Lower leg skin (tissue), 4 donors: Measurements from ENCODE around the gene AP1G1. TPM values are rescaled to one million over a fixed set of nuclear protein-coding genes. Genes with fewer than 3 reads are reported as not detected.
"Not testable (repeated sequence)": the region's sequence is repeated elsewhere in the genome, so short reads cannot be mapped to it uniquely, and the experiment has no call there.

Source experiments
- DNase-seq, 2 donors: peaks; one replicate each; pipeline ENCODE4 v3.0.0-alpha.2; 2019; ENCODE audit warnings: low spot score in 2 of 2
- H3K4me3 ChIP-seq: fragments of 200-600 bp; sonication (generic); 2 replicates; pipeline ENCODE4 v1.5.1; 2017; ENCODE audit warnings: mild to moderate bottlenecking, low read depth; ENCODE audit not compliant: poor library complexity, severe bottlenecking
- CTCF ChIP-seq, 3 donors: fragments of 450-650 bp; IDR thresholded peaks; one replicate each; pipeline ENCODE4 v1.5.1; 2016; ENCODE audit warnings: antibody characterized with exemption in 3 of 3, mild to moderate bottlenecking in 3 of 3, moderate library complexity in 2 of 3
- POLR2A ChIP-seq, 2 donors: fragments of 450-650 bp; IDR thresholded peaks; one replicate each; pipeline ENCODE4 v1.6.1; 2016 to 2017; ENCODE audit warnings: antibody characterized with exemption in 2 of 2, mild to moderate bottlenecking in 1 of 2, moderate library complexity in 1 of 2
- WGBS, 2 donors: methylation state at CpG; one replicate each; pipeline ENCODE4 v1.1.5; 2018; 5-methylcytosine and 5-hydroxymethylcytosine counted together
- intact Hi-C: fragments of 100-400 bp; cut with DNase I; formaldehyde crosslinking; loops from one replicate; pipeline ENCODE4 v1.15.0; 2023; ENCODE audit warnings: low total_unique reads
- total RNA-seq, 4 donors: library from RNA; depleted of rRNA; stranded (reverse); fragments of >200 nt; gene quantifications; one replicate each; pipeline ENCODE4 v1.1.0, GENCODE V29; 2016

Gene AP1G1
- total RNA-seq, 4 donors from 2014 or later, result 59.6 to 90.6 (median 75.9) TPM

DNA sequence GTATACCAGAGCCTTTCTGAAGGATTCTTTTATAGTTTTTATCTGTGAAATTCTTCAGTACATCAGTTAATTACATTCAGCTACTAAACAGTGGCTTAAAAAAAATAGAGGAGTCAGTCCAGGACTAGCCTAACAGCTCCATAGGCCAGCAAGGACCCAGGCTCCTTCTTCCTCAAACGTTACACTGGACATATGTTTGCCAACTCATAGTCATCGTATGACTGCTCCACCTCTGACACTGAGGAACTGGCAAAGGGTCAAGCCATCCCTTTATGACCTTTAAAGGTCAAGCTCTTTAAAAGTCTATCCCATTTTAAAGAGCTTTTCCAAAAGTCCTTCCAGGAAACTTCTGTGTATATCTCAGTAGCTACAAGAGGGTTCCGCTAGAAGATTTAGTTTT is 120.8 kb downstream of the AP1G1 start:
- DNase-seq, result no peak
- WGBS, 2 donors, result 68 to 79% methylated on average over 3 of the region's 3 CpGs
- intact Hi-C loops, result no loop called here
- TF ChIP-seq POLR2A (IDR thresholded peaks at IDR 0.05) (no peak), CTCF (IDR thresholded peaks at IDR 0.05) (no peak)
- no peak overlapping the region for H3K4me3 ChIP-seq

DNA sequence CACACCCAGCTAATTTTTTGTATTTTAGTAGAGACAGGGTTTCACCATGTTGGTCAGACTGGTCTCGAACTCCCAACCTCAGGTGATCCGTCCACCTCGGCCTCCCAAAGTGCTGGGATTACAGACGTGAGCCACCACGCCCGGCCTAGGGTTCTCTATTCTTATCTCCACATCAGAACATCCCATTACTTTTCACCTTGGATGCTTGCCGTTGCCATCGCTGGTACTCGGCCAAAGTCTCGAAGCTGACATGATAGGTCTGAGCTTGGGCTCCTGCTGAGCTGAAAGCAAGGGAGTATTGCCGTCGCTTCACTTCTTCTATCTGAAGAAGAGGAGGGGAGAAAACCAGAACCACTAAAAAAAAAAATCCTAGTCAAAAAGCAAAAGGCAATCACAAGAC is 124.4 kb downstream of the AP1G1 start:
- intact Hi-C loops, H3K4me3 ChIP-seq, DNase-seq: not testable (repeated sequence)
- 96 to 98% methylated on average over 12 of the region's 12 CpGs for WGBS, 2 donors

GRCh38 chr16:71681360-71681759 is 127.3 kb downstream of the AP1G1 start:
- no peak for DNase-seq
- TF ChIP-seq CTCF (IDR thresholded peaks at IDR 0.05) (no peak), POLR2A (IDR thresholded peaks at IDR 0.05) (no peak)
- no peak overlapping the region for H3K4me3 ChIP-seq
- intact Hi-C loops, result no loop called here
- WGBS, 2 donors, result 66 to 71% methylated on average over 2 of the region's 2 CpGs

Other genes starting within 250 kb of the AP1G1 start
- gene TAT, start 231.7 kb downstream of the AP1G1 start, total RNA-seq, result not detected
- gene MARVELD3, start 182.7 kb downstream of the AP1G1 start, total RNA-seq, result 10 to 100 TPM in 2 of 4 donors, 1 to 10 TPM in 2; 3.3 to 11.3 (median 9.5) TPM
- 1 to 10 TPM; 2.0 to 4.9 (median 4.1) TPM for gene PHLPP2, start 84.1 kb downstream of the AP1G1 start, total RNA-seq
- gene ATXN1L, start 37.1 kb upstream of the AP1G1 start, total RNA-seq, result 10 to 100 TPM; 21.8 to 29.7 (median 27.2) TPM
- gene ZNF821, start 75.3 kb upstream of the AP1G1 start, total RNA-seq, result 10 to 100 TPM; 13.6 to 21.0 (median 17.2) TPM
- 100 to 1,000 TPM; 153 to 227 (median 197) TPM for gene IST1, start 86.7 kb upstream of the AP1G1 start, total RNA-seq
- under 1 TPM in 2 of 4 donors, not detected in 2; 0.06 to 0.44 TPM for gene PKD1L3, start 191.6 kb upstream of the AP1G1 start, total RNA-seq
- gene DHODH, start 199.9 kb upstream of the AP1G1 start, total RNA-seq, result 1 to 10 TPM; 3.7 to 7.3 (median 4.7) TPM
- 1 to 10 TPM in 1 of 4 donors, not detected in 3; 1.3 TPM for gene HP, start 245.7 kb upstream of the AP1G1 start, total RNA-seq